HG03442 (cell line): Measurements from ENCODE around the gene TRPM2.
A peak's percentile ranks its signal among the peaks of the same experiment; 100 is the strongest.
"Not testable (repeated sequence)": the region's sequence is repeated elsewhere in the genome, so short reads cannot be mapped to it uniquely, and the experiment has no call there.

Experiments
- ATAC-seq: cut with Tn5 transposase; IDR thresholded peaks from one replicate; pipeline ENCODE4 v1.9.1; 2021; ENCODE audit warnings: mild to moderate bottlenecking, moderate library complexity; ENCODE audit not compliant: unreplicated experiment

The TRPM2 gene

DNA sequence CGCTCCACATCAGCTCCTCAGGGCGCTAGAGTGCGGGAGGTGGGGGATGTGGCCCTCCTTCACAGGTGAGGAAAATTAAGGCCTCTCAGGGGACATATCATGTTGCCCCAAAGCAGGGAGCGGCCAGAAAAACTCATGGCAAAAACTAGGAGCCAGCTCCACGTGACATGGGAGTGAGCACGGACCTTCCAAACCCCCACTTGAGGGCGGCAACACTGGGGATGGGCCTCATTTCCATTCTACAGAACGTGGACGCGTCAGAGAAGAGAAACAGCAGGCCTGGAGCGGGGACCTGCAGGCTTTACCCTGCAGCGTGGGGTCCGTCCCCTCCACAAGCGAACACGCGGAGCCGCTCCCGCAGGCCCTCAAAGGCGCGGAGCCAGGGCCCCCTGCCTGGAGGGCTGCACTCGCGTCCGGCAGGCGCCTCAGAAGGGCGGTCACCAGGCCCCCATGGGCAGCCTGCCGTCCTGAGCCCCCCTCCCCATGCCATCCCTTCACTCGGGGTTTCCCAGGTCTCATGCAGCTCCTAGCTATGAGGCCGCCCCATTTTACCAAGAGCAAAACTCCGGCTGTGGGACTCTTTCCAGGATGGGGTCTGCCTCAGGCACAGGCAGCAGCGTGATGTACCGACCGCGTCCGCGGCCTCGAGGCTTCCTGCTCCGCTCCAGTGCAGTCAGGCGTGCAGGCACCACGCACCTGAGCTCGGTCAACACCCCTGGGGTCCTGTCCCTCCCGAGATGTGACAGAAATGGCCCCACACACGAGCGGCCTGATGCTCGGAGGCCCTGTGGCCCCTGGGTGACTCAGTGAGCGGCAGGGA is 19.7 kb upstream of the TRPM2 start:
- ATAC-seq, result no peak

DNA sequence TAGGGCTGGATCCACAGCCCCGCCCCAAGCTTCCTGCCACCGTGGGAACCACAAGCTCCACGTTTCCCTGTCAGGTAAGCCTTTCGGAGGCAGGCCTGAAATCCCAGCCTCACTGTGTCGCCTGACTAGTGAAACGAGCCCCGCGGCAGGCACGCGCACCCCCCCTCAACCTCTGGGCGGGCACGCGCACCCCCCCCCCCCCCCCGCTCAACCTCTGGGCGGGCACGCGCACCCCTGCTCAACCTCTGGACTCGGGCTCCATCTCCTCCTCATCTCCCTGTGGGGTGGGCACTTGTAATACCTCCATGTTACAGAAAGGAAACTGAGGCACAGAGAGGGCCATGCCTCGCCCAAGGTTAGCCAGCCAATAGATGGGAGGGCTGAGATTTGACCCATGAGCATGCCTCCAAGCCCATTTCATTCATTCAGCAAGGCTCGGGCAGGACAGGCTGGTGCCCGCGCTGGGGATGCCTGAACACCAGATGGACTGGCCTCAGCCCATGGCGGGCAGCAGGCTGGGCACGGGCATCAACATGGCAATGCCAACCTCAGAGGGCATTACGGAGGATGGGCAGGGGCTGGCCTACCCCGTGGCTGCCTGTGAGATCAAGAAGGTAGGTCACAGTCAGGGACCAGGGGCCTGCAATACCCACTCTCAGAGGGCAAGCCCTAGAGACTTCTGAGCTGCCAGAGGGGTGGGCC is 18.9 kb upstream of the TRPM2 start:
- no peak for ATAC-seq

DNA sequence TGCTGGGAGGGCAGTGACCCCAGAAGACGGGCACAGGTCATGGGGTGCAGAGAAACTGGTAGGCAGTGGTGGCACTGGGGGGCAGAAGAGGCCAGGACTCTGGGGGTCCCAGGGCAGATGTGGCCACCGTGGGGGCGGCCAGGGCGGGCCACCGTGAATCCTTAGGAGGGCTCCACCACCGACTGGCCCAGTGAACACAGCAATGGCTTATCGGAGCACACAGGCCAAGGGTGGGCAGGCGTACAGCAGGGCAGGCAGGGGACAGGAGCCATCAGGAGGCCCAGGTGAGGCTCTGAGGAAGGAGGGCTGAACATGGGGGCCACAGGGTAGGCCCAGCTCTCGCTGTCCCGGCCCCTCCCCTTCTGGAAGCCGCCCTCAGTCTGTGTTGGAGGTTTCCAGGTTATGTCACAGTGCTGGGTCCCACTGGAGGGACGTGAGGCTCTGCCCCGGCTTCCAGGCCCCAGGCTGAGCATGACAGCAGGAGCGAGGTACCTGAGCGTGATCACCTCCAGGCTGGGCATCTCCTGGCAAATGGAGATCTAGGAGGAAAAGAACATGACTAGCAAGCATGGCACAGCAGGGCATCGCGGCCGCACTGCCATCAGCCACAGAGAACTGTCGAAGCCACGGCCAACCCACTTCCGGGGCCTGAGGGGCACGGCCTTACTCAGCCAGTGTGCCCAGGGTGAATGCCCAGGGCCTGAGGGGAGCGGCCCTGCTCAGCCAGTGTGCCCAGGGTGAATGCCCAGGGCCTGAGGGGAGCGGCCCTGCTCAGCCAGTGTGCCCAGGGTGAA is 18.0 kb upstream of the TRPM2 start:
- no peak for ATAC-seq

DNA sequence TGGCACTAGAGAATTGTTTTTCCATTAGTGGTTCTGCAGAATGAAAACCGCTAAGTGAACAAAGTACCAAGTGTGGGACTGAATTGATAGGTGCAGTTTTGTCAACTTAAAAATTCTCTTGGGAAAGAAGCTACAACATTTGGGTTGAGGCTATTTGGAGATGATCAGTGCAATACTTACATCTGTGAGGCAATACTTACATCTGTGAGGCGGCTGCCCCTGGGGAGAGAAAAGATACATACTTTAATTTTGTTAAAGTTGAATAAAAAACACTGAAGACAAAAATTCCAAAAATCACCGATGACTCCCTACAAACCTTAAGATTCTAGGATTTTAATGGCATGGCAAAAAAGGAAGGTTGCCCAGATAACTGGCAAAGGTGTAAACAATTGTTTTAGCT is 16.0 kb upstream of the TRPM2 start:
- ATAC-seq, result no peak

DNA sequence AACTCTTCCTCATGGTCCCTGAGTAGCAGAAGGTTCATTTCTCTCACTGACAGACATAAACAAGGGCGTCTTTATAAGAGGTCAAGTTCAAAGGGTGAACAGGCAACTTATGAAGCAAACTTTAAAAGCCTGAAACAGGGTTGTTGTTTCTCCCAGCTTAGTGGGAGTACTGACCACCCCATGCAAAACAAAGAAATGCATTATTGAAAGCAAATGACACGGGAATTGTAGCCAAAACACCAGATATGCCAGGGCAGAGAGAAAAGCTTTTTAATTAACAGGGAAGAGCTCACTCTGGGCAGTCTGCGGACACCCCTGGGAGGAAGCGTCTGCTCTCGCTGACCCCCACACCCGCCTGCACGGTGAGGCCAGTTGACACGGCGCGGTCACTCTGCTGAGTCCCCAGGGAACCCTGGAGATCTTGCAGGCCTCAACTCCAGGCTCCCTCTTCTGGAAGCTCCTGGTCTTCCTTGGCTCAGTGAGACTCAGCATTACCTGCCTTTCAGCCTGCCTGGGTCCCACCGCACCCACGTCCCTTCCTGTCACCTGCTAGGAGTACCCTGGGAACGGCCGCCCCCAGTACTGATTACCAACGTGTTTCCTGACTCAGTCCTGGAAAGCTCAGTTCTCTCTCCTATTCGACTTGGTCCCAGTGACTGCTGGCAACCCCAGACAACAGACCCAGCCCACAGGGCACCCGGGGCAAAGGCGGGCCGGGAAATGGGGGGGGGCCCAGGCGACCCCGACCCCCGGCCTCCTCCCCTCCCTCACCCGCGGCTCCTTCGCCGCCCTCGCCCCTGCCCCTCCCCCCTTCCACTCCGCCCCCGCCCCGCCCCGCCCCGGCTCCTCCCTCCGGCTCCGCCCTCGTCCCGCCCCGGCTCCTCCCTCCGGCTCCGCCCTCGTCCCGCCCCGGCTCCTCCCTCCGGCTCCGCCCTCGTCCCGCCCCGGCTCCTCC is 15.2 kb upstream of the TRPM2 start:
- ATAC-seq, result no peak

DNA sequence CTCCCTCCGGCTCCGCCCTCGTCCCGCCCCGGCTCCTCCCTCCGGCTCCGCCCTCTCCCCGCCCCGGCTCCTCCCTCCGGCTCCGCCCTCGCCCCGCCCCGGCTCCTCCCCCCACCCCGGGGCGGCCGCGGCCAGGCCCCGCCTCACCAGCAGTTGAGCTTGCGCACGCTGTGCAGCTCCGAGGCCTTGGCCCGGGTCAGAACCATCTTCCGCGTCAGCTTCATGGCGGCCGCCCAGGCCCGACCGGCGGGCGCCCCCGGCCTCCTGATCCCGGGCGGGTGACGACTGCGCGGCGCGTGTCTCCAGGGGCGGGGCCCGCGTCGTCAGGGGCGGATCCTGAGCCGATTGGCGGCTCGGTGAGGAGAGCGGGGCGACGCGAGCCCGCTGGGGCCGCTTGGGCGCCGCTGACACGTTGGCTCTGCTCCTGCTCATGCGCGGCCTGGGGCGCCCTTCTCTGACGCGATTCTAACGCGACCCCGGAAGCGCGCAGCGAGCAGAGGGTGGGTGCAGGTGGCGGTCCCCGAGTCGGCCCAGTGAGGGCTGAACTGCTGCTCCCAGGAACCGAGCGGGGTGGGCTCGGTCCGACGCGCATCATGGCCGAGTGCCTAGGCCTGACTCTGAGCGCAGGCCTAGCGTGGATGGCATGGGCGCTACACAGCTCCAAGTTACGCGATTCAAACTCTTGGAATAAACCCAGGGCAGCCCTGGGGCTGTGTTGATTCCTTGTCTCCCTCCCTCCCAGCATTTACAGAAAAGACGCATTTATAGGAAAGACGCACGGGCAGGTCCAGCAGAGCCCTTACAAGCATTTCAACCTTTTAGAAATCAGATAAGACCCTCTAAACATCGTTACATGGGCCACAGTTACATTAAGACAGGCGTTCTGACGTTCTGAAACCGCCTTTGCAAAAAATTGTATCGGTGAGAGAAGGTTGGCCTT is 14.2 kb upstream of the TRPM2 start, which contains the start of gene CFAP410:
Gene CFAP410, minus strand, starts transcription at position 420 of the 940 bp plus-strand sequence. Its CDS starts 196 bp downstream, at position 224.
- ATAC-seq, result peak; percentile 85

DNA sequence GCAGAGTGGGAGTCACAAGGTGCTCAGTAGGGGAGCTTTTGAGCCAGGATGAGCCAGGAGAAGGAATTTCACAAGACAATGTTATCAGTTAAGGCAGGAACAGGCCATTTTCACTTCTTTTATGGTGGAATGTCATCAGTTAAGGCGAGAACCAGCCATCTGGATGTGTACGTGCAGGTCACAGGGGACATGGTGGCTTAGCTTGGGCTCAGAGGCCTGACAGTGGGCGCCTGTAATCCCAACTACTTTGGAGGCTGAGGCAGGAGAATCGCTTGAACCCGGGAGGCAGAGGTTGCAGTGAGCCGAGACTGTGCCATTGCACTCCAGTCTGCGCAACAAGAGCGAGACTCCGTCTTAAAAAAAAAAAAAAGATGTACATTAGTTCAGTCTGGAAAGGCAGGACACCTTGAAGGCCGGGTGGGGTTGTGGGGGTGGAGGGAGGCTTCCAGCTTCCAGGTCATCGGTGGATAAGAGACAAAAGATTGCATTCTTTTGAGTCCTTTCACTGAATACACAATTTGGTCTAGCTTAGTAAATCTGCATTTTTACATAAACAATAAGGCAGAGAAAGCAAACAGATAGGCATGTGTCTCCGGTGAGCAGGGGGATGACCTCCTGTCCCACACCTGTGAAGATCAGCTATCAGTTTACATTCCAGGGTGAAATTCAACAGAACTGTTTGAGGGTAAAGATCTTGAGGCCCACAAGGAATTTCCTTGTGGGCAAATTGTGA is 11.5 kb upstream of the TRPM2 start:
- ATAC-seq, result not testable (repeated sequence)

DNA sequence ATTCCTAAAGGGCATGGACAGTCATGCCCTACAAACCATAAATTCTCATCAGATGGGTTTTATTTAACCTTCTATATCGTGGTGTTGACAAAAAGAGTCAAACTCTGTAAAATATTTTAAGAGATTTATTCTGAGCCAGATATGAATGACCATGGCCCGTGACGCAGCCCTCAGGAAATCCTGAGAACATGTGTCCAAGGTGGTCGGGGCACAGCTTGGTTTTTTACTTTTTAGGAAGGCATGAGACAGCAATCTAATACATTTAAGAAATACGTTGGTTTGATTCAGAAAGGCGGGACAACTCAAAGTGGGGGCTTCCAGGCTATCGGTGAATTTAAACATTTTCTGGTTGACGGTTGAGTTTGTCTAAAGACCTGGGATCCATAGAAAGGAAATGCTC is 10.4 kb upstream of the TRPM2 start:
- ATAC-seq, result not testable (repeated sequence)

DNA sequence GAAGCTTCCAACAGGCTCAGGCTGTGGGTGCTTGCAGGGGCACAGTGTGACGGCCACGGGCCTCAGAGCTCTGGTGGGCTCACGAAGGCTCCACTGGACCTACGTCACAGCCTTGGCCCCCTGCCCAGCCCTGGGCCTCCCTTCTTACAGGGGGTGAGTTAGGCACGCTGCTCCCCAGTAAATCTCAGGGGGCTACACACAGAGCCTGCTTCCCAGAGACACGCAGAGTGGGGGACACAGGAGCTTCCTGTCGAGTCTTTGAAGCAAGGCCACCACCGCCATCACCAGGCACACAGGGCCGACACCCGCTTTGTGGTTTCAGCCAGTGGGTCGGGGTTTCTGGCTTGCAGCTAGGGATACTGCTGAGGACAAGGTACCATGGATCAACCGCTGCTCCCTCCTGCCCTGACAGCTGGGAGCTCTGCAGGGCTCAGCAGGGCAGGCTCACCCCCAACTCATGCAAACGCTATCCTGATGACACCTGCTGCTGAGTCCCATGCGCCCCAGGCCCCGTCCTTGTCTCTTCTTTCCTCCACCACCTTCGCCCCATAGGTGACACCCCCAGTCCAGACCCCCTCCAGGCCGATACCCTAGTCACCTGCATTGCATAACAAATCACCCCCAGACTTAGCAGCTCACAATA is 8.8 kb upstream of the TRPM2 start:
- ATAC-seq, result no peak

DNA sequence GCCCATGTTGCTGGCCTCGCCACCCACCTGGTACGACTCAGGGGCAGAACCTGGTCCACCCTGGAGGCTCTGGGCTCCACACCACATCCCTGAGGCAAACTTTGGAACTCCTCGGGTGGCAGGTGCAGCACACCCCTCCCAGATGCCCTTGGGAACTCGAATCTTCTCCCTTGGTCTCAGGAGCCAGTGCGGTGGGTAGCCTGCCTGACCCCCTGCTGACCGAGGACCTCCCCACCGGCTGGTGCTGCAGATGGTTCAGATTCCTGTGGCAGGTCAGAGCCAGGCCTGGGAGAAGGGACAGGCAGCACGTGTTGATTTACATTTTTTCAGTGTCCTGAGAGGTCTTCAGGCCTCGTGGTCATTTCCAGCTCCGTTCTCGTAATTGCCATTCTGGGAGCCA is 7.9 kb upstream of the TRPM2 start:
- no peak for ATAC-seq

DNA sequence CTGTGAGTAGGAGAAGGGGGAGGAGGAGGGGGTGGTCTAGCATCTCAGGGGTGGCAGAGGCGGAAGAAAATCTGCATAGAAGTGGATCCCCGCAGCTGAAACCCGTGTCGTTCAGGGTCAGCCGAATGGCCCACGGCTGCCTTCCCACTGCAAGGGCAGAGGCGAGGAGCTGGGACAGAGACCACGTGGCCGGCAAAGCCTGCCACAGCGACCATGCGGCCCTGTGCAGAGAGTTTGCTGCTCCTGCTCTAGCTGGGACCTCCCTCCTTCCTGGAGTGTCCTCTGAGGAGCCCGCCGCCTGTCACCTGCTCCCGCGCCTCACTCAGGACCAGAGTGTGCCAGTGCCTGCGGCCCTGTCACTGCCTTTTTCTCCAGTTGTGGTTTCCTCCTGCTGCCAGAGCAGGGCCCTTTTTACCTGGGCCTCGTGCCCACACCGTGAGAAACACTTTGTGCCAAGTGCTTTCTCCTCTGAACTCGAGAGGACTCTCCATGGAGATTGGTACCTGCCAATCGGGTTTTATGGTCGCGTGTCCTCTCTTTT is 5.4 kb upstream of the TRPM2 start:
- ATAC-seq, result no peak

DNA sequence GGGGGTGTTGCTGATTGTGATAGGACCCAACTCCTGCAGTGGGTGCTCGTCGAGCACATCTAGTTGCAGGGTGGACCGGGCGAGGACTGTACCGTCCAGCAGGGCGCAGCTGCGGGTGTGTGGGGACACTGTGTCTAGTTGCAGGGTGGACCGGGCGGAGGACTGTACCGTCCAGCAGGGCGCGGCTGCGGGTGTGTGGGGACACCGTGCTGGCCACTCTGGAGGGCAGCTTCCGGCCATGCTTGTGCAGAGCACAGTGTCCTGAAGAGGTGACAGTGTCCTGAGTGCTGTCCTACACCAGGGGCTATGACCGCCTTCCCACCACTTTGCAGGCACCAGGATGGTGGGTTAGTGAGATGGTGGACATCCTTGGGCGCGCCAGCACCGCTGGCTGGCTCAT is 4.6 kb upstream of the TRPM2 start:
- no peak for ATAC-seq

DNA sequence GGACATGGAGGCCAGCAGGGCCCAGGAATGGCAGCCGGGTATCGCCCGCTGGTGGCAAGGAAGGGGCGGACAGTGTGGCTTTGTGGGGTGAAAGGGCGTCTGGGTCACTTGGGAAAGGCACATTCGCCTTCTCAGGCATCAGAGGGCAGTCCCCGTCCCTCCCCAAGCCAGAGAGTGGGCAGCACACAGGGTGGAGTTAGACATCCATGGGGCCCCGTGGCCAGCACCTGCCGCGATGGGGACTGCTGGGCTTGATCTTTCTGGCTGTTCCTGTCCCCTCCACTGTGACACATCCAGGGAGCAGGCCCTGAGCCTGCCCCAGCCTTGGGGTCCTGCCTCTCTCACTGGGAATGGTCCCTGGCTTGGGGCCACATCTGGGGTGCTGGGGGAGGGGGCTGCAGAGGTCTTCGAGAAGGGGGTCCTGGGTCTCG is 4.0 kb upstream of the TRPM2 start:
- no peak for ATAC-seq

DNA sequence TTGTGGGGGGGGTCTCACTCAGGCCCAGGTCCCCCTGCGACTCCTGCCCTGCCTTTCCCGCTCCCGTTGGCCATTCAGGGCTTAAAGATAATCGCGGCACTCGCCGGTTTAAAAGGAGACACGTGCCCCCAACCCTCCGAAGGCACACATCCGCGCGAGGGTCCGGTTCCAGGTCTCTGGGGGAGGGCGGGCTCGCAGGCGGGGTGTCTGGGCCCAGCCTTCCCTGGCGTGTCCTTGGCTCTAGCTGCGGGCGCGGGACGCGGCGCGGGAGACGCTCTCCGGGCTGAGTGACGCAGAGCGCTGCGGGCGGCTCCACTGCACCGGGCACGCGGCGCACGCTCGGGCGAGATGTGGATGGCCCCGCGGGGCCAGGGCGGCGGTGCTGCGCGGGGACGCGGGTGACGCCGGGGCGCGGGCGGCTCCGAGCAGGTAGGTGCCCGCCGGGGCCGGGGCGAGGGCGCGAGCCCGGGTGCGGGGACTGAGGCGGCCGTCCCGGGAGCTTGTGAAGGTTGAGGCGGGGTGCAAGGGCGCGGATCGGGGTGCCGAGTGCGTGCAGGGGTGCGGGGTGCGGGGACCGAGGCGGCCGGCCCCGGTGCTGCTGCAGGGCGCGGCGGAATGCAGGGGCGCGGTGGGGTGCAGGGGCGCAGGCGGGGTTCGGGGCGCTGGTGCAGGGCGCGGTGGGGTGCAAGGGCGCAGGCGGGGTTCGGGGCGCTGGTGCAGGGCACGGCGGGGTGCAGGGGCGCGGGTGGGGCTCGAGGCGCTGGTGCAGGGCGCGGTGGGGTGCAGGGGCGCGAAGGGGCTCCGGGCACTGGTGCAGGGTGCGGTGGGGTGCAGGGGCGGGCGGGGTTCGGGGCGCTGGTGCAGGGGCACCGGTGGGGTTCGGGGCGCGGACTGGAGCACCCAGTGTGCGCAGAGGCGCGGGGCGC is 3.3 kb upstream of the TRPM2 start:
- ATAC-seq, result no peak

DNA sequence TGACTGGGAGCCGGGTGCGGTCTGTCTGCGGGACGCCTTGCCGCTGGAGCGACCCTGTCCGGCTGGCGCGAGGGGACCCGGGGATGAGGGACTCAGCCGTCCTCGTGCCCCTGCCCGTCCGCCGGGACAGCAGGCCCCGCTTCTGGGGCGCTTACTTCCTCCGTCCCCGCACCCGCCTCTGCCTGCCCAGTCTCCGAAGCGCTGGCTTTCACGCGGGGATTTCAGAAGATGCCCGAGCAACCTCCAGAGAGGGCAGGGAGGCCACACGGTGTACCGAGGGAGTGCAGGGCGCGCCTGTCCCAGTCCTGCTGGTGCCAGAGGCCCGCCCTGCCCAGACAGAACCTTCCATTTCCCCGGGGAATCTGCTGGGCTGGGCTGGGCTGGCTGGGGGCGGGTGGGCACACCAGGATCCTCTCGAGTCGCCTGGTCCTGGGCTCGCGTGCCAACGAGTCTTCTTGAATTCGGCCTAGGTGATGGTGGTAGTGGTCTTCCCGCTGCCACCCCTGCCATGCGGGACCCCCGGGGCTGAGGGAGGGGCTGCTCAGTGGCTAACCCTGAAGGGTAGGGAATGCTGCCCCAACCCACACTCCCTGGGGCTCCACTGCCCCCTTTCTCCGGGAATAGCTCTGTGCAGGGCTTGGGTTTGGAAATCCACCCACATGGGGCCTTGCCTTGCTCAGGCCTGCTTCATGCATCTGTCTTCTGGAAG is 2.5 kb upstream of the TRPM2 start:
- no peak for ATAC-seq
